Small intestine (tissue), 16 donors: ENCODE measurements around the gene ADM5. TPM values are rescaled to one million over a fixed set of nuclear protein-coding genes. Genes with fewer than 3 reads are reported as not detected.

Experiments
- DNase-seq, 2 donors: peaks; one replicate each; pipeline versions ENCODE4 v3.0.0 to v3.0.0-alpha.2; 2013
- FAIRE-seq: peaks from 2 replicates; lab custom pipeline; 2012; peaks lifted over from hg19 to GRCh38; lab: Jason Lieb, UNC
- H3K27ac ChIP-seq, 3 donors: one replicate each; pipeline ENCODE4 v1.5.1; 2013; ENCODE audit warnings: low read length in 2 of 3, mild to moderate bottlenecking in 2 of 3, control low read depth in 1 of 3, inconsistent platforms in 1 of 3, low read depth in 1 of 3, moderate library complexity in 1 of 3
- H3K27me3 ChIP-seq, 3 donors: one replicate each; pipeline ENCODE4 v1.6.1; 2013; ENCODE audit warnings: low read length in 3 of 3, inconsistent platforms in 1 of 3; ENCODE audit not compliant: control insufficient read depth in 3 of 3, insufficient read depth in 3 of 3
- H3K36me3 ChIP-seq, 3 donors: one replicate each; pipeline ENCODE4 v1.6.1; 2013; ENCODE audit warnings: low read length in 3 of 3, inconsistent platforms in 1 of 3, low read depth in 1 of 3, mild to moderate bottlenecking in 1 of 3, moderate library complexity in 1 of 3; ENCODE audit not compliant: control insufficient read depth in 3 of 3, insufficient read depth in 2 of 3
- H3K4me1 ChIP-seq, 3 donors: one replicate each; pipeline ENCODE4 v1.6.1; 2013; ENCODE audit warnings: low read length in 2 of 3, inconsistent platforms in 1 of 3, low read depth in 1 of 3, mild to moderate bottlenecking in 1 of 3, moderate library complexity in 1 of 3; ENCODE audit not compliant: control insufficient read depth in 3 of 3, insufficient read depth in 2 of 3
- H3K4me3 ChIP-seq, 3 donors: one replicate each; pipeline ENCODE4 v1.5.1; 2013; ENCODE audit warnings: low read length in 3 of 3, control low read depth in 1 of 3, inconsistent platforms in 1 of 3, low read depth in 1 of 3, mild to moderate bottlenecking in 1 of 3, moderate library complexity in 1 of 3
- H3K9me3 ChIP-seq, 2 donors: one replicate each; pipeline ENCODE4 v1.6.1; 2013; ENCODE audit warnings: low read depth in 1 of 2, low read length in 1 of 2; ENCODE audit not compliant: control insufficient read depth in 2 of 2, insufficient read depth in 1 of 2
- WGBS, 3 donors: extraction: QIAGEN DNeasy Blood & Tissue Kit; methylation state at CpG; one replicate each; pipeline ENCODE4 v1.1.7; 2013; 5-methylcytosine and 5-hydroxymethylcytosine counted together
- long read RNA-seq, 10 donors: transcript quantifications; one replicate each; lab custom pipeline, GENCODE V29; 2026
- polyA plus RNA-seq, 4 donors: library from polyadenylated mRNA; stranded (reverse) in 3 of 4; unstranded in 1 of 4; fragments of 200-250 nt in 3 of 4; fragments of 120-200 nt in 1 of 4; gene quantifications; one replicate each; pipeline versions ENCODE4 v1.2.1 to v1.2.3, GENCODE V29; 2013
- donor health status: healthy with polysubstance abuse.
- donor health status: control.
- donor health status: control.
- donor health status: Bipolar disorder and iron deficiency.
- donor health status: healthy.

The ADM5 gene, protein sequence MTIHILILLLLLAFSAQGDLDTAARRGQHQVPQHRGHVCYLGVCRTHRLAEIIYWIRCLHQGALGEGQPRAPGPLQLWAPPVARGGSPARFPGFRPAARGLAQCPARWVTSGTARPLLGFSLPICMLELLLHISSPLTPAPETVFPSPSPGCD
- 1 to 10 TPM in 1 of 4 donors, under 1 TPM in 2, not detected in 1; 0.27 to 2.7 (median 0.84) TPM for polyA plus RNA-seq
- long read RNA-seq, donor 1, partial matches to known transcripts, result 0 of 1 reads
- long read RNA-seq, donor 1, other reads (novel, unspliced or antisense), result 0 of 1 reads
- long read RNA-seq, donor 2, result 0 reads
- long read RNA-seq, donor 3, partial matches to known transcripts, result 0 of 2 reads
- long read RNA-seq, donor 3, other reads (novel, unspliced or antisense), result 0 of 2 reads
- long read RNA-seq, donor 4, result 0 reads
- long read RNA-seq, donor 5, partial matches to known transcripts, result 0 of 1 reads
- long read RNA-seq, donor 5, other reads (novel, unspliced or antisense), result 0 of 1 reads
- long read RNA-seq, donor 6, partial matches to known transcripts, result 0 of 1 reads
- long read RNA-seq, donor 6, other reads (novel, unspliced or antisense), result 0 of 1 reads
- long read RNA-seq, donor 7, partial matches to known transcripts, result 0 of 2 reads
- long read RNA-seq, donor 7, other reads (novel, unspliced or antisense), result 0 of 2 reads
- long read RNA-seq, donor 8, result 0 reads
- long read RNA-seq, donor 9, partial matches to known transcripts, result 0 of 1 reads
- long read RNA-seq, donor 9, other reads (novel, unspliced or antisense), result 0 of 1 reads
- long read RNA-seq, donor 10, partial matches to known transcripts, result 0 of 1 reads
- long read RNA-seq, donor 10, other reads (novel, unspliced or antisense), result 0 of 1 reads

DNA sequence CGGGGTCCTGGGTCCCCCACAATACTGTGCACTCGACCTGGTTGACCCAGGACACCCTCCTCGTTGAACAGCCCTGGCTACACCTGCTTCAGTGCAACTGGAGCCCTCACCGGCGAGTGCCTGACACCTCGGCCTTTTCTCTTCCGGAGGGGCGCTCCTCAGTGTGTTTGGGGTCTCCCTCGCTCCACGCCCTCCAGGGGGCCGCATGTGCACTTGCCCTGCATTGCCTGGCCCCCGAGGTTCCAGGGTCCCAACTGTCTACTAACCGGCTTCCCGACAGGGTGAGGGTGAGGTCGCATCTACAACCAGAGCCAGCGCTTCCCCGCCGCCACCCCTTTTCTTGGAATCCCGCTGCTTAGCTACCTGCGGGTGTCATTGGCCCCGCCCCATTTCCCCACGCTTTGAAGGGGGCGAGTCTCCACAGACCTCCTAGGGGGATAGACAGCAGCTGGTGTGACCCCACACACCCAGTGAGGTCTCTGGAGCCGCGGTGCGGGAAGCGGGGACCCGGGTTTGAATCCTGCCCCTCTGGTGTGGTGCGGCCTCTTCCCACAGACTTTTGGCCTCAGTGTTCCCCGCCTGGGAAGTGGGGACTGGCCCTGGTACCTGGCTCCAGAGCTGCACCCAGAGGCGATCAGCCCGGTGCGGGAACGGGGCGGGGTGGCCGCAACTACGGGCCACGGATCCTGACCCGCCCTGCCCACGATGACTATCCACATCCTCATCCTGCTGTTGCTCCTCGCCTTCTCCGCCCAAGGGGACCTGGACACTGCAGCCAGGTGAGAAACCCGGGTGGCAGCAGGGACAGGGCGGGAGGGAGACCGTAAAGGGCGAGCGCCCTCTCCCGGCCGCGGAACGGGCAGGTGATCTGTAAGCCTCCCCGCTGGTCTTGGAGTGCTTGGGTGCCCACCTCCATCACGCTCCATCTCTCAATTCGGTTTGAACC is at the start of gene ADM5:
TSS of gene ADM5 (plus strand) at position 462 of the 946 bp plus-strand sequence. CDS start at position 706, 244 bp downstream.
- Histone ChIP-seq H3K27ac (peak within 1 kb of the TSS in 1 of 3 donors; percentile 42), H3K4me1 (peaks cover 0 to 15% (median 5%) of the 10 kb centered on the region in 3 donors), H3K4me3 (peak within 1 kb of the TSS in 2 of 3 donors; percentile 34 to 42), H3K9me3 (no peaks in the 10 kb centered on the region), H3K36me3 (peaks cover 8 to 50% (median 9%) of the 10 kb centered on the region in 3 donors), H3K27me3 (peaks cover 0 to 46% (median 0%) of the 10 kb centered on the region in 3 donors)
- DNase-seq (peak; percentile 52 to 66), FAIRE-seq (no peak)
- 17 to 32% (median 31%) methylated on average over 54 of the region's 54 CpGs for WGBS, 3 donors

DNA sequence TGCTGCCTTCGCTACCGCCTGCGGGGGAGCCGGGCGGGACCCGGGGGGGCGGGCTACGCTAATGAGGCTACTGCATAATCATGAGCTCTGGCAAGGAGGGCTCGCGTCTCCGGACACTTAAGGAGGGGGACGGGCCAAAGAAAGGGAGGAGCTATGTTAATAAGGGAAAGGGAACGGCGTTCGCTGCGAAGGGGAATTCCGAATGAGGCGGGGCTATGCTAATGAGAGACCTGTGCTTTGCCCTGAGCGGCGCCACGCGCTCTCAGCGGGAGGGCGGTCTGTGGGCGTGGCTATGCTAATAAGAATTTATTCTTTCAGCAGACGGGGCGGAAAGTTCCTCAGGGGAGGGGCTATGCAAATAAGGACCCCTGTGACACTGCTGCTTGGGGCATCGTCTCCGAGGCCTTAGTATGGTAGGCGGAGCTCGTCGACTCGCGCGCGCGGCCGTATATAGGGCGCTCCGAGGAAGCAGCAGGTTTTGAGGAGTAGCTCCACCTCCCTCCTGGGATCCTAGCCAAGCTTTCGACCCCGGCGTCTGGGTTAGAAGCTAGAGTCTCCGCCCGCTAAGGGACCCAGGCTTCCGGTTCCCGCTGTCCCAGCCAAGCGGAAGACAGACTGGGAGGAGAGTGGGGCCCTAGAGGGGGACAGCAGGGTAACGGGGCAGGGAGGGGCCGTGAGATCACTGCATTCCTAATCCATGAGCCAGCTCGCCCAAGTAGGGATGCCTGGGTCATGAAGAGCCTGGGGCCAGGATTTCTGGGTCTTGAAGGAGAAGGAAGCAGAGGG is 49.1 kb upstream of the ADM5 start, which contains the start of gene RRAS:
TSS of gene RRAS (minus strand) at position 31 of the 786 bp plus-strand sequence. CDS start 45 bp downstream, outside the sequence.
- peak within 1 kb of the TSS; percentile 48 to 78 (median 65) for H3K4me3 ChIP-seq
- H3K4me1 ChIP-seq, result peaks cover 0 to 57% (median 16%) of the 10 kb centered on the region in 3 donors
- peaks cover 0 to 16% (median 0%) of the 10 kb centered on the region in 3 donors for H3K27me3 ChIP-seq
- no peaks in the 10 kb centered on the region for H3K9me3 ChIP-seq
- DNase-seq (peak; percentile 100), FAIRE-seq (peak; percentile 81)
- H3K27ac ChIP-seq, result peak within 1 kb of the TSS; percentile 95 to 99 (median 95)
- 0% methylated on average over 40 to 51 of the region's 51 CpGs for WGBS, 3 donors
- peaks cover 0 to 17% (median 0%) of the 10 kb centered on the region in 3 donors for H3K36me3 ChIP-seq

DNA sequence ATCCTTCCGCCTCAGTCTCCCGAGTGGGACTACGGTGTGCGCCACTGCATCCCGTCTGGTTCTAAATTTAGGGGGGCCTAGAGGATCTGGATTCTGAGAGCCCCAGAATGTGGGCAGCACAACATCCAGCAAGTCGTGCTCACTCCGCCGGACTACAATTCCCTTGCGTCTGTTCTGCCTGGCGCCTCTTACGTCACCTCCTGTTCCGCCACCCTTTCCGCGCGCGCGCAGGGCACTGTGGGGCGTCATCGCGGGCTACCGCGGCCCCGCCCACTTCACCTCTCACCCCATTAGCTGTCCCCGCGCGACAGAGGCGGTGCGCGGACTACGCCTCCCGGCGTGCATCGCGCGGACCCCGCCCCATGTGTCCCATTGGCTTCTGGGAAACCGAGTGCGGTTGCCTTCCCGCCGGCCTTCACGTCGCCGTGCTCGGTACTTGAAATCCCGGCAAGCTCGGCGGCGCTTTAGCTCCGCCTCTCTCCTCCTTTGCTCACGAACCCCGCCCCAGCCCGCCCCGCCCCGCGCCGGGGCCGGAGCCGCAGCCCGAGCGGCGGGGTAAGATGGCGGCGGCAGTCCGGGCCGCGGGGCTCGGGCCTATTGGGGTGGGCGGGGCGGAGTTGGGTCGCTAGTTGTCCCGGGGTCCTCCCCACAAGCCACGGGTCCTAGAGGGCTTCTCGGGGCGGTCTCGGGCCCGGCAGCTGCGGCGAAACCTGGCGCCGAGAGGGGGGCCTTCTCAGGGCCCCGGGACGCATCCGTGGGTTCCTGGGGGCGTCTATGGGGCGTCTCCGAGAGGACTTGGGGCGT is 47.5 kb upstream of the ADM5 start, which contains the start of gene SCAF1:
TSS of gene SCAF1 (plus strand) at position 522 of the 804 bp plus-strand sequence. CDS start 2,818 bp downstream, outside the sequence.
- peaks cover 0 to 47% (median 16%) of the 10 kb centered on the region in 3 donors for H3K4me1 ChIP-seq
- WGBS, 3 donors, result 0% methylated on average over 54 to 87 of the region's 87 CpGs
- FAIRE-seq, result no peak

DNA sequence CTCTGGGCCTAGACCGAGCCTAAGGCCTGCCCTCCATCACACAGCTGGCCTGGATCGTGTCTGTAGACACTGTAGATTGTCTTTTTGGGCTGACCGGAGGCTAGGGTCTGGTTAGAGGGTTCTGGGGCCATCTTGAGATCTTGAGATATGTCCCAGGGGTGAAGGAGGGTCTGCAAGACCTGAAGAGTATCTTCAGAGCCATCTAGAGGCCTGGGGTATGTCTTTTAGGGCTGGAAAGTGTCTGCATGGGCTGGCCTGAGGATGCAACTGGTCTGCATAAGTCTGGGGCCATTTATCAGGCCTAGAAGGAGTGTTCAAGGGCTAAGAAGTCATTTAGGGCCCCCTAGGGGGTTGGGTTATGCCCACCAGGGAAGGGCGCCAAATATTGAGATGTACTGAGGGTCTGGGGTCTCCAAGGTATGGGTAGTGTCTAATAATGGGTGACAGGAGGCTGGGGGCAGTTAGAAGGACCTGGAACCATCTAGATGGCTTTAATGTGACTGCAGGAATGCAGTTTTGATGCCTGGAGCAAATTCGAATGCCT is 46.8 kb upstream of the ADM5 start:
- Histone ChIP-seq H3K27me3 (no peaks in the 10 kb centered on the region), H3K27ac (peak overlapping the region; percentile 76 to 84 (median 77)), H3K36me3 (peaks cover 0 to 30% (median 12%) of the 10 kb centered on the region in 3 donors), H3K9me3 (no peaks in the 10 kb centered on the region), H3K4me3 (peak overlapping the region; percentile 75 to 96 (median 93)), H3K4me1 (peaks cover 0 to 44% (median 15%) of the 10 kb centered on the region in 3 donors)
- DNase-seq (no peak), FAIRE-seq (no peak)
- WGBS, 3 donors, result 4 to 7% (median 6%) methylated on average over 5 of the region's 5 CpGs

More for the DNA sequence above, 47.5 kb upstream of the ADM5 start, which contains the start of gene SCAF1:
- H3K27ac ChIP-seq, result peak within 1 kb of the TSS; percentile 95 to 99 (median 95)
- no peaks in the 10 kb centered on the region for H3K9me3 ChIP-seq
- H3K4me3 ChIP-seq, result peak within 1 kb of the TSS; percentile 75 to 96 (median 93)
- DNase-seq, result peak; percentile 99 to 100
- H3K36me3 ChIP-seq, result peaks cover 0 to 24% (median 7%) of the 10 kb centered on the region in 3 donors
- peaks cover 0 to 2% (median 0%) of the 10 kb centered on the region in 3 donors for H3K27me3 ChIP-seq

DNA sequence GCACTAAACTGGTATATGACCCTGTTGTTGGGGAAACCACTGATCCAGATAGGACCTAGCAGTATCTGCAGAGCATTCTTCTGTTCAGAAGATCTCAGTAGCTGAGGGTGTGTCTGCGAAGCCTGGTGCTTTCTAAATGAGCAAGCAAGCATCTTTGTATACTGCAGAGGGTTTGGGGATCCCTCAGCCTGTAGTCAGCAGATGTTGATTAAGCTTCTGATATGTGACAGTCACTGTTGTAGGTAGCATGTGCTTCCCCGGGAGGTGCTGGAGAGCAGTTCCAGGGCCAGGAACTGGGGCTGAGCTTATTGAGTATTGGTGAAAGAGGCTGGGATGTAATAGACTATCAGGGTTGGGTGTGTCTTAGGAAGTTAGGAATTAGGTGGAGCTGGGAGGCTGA is 45.9 kb upstream of the ADM5 start:
- Histone ChIP-seq H3K4me1 (peaks cover 0 to 35% (median 8%) of the 10 kb centered on the region in 3 donors), H3K9me3 (no peaks in the 10 kb centered on the region), H3K27me3 (no peaks in the 10 kb centered on the region), H3K27ac (no peak overlapping the region), H3K4me3 (no peak overlapping the region), H3K36me3 (peaks cover 2 to 39% (median 12%) of the 10 kb centered on the region in 3 donors)
- no peak for DNase-seq
- no peak for FAIRE-seq
- 51 to 59% (median 59%) methylated on average over 2 of the region's 2 CpGs for WGBS, 3 donors

DNA sequence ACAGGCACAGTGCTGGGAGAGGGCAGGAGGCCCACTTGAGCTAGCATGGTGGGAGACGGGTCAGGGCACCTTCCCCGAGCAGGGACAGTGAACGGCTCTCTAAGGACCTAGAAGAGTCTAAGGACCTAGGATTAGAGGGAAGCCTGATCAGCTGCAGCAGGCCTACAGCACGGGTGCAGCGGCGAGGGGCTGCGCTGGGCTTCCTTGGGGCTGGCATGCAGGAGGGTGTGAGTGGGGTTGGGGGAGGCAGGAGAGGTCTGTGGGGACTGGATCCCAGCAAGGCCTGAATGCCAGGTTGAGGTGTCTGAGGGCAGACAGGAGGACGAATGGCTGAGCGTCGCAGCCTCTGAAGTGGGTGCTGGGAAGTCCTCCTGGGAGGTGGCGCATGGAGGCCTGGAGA is 43.8 kb upstream of the ADM5 start:
- Histone ChIP-seq H3K36me3 (peaks cover 2 to 56% (median 12%) of the 10 kb centered on the region in 3 donors), H3K27me3 (no peaks in the 10 kb centered on the region), H3K27ac (no peak overlapping the region), H3K9me3 (no peaks in the 10 kb centered on the region), H3K4me3 (no peak overlapping the region), H3K4me1 (peaks cover 0 to 23% (median 3%) of the 10 kb centered on the region in 3 donors)
- FAIRE-seq, result no peak
- no peak for DNase-seq
- WGBS, 3 donors, result 91 to 94% (median 92%) methylated on average over 11 of the region's 11 CpGs
